Activated effector memory CD4-positive, alpha-beta T cell treated with anti-CD3 and anti-CD28 coated beads, Interleukin-2, amount 50 U/mL, for 16 hours (primary cell): Measurements from ENCODE around the gene LMX1A.
A peak's percentile ranks its signal among the peaks of the same experiment; 100 is the strongest.

ENCODE experiments used
- DNase-seq: peaks from one replicate; pipeline ENCODE4 v3.0.0-alpha.2; 2020

LMX1A gene

DNA sequence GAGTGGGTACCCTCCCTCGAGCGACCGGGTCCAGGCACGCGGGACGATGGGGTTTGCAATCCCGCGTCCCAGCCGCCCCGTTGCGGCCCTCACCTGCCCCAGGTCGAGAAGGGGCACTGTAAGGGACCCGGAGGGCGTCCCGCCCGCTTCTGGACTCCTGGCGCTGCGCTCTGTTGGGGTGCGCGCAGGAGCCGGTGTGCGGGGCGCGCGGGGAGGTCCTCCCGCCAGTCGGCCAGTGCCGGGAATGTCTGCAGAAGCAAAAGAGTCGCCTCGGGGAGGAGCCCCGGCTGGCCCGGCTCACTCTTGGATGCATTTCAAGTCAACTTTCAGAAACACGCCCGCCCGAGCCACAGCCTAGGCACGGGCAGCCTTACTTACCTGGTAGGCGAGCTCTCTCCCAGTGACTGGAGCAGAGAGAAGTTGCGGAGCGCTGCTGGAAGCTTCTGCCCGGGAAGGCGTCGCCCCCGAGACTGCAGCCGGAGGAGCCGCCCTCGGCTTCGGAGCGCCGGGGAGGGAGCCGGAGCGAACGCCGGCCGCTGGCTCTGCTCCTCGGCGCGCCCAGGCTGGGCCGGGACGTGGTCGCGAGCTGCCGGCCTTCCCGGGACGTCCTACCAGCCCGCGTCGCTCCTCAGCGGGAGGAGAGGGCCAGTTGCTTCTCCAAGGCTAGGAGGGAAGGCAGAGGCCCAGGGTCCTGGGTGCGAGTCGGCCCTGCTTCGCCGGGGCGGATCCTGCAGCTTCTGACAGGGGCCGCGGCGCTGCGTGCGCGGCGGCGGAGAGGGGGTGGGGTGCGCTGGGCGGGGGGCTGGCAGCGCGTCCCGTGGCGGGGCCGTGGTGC lies at the start of gene LMX1A:
Gene LMX1A, minus strand, starts transcription at position 739 of the 835 bp plus-strand sequence. CDS start 1,156 bp downstream, outside the sequence.
- no peak for DNase-seq

- no peak for DNase-seq
Observed at GRCh38 chr1:165403835-165404482, 47.4 kb upstream of the LMX1A start.

- DNase-seq = no peak
Observed at GRCh38 chr1:165402517-165403111, 46.1 kb upstream of the LMX1A start.

DNA sequence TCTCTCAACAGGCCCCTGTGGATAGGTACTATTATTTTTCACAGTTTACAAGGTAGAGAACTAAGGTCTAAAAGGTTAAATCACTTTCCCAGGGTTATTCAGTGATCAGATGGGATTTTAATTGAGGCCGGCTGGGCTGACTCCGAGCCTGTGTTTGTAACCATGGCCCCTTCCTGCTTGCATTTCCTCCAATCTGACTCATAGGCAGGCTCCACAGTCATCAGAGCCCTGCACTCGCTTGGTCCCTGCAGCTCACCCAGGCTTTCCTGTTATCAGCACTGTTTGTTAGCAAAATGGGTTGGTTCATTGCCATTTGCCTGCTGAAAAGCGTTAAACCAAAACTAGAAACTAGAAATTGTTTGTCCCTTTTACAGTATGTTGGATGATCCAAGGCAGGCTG lies 41.4 kb upstream of the LMX1A start:
- no peak for DNase-seq

DNA sequence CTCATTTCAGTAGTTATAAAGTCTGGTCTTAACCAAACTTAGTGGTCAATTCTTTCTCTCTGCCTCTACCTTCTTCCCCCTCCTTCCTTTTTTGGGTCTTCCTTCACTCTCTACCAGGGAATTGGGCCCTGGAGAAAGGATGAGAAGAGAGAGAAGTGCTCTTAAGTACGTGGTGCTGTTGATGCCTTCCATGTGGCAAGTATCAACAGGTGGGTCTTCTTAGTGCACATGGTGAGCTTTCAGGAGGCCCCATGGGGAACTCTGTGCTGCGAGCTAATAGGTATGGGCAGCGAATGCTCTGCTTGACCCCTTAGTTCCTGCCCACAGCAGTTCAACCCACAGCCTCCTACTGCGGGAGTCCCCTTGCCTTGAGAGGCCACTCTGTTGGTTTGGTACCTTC lies 39.4 kb upstream of the LMX1A start:
- no peak for DNase-seq

DNA sequence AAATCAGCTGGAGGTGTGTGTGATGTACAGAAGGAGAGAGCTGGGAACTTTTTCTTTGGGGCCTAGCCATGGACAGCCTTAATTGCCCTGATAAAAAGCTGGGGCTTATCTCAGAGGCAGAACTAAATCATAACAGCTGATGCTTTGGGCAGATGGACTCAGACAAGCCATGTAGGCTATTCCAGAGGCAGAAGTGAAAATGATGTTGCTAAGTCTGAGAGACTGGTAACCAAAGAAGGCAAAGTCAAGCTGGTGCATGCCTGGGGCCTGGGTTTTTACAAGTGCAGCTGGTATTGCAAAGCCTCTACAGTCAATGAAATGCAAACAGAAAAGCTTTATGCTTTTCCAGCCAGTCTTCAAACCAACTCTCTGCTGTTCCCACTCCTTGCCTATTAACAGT lies 39.0 kb upstream of the LMX1A start:
- DNase-seq = no peak

- peak; percentile 95 for DNase-seq
Observed at GRCh38 chr1:165392634-165393571, 36.4 kb upstream of the LMX1A start.

GRCh38 chr1:165389609-165390008 lies 33.1 kb upstream of the LMX1A start:
- no peak for DNase-seq

DNA sequence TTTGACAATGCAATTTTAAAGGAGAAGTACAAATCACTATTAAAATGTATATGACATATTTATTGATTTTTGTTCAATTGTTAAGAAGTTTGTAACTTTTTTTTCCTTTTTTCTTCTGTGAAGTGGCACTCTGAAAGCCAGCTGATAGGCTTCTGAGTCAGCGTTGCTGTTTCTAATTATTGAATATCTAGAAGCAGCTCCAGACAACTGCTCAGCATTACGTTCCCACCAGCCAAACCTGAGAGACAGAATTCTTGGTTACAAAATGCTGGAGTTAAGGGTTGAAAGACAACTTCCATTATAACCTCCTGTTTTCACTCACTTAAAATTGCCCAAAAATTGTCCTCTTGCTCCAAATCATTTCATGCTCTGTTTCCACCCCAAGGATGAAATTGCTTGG lies 31.4 kb upstream of the LMX1A start:
- DNase-seq = no peak

GRCh38 chr1:165387505-165387904 lies 31.0 kb upstream of the LMX1A start:
- no peak for DNase-seq

DNA sequence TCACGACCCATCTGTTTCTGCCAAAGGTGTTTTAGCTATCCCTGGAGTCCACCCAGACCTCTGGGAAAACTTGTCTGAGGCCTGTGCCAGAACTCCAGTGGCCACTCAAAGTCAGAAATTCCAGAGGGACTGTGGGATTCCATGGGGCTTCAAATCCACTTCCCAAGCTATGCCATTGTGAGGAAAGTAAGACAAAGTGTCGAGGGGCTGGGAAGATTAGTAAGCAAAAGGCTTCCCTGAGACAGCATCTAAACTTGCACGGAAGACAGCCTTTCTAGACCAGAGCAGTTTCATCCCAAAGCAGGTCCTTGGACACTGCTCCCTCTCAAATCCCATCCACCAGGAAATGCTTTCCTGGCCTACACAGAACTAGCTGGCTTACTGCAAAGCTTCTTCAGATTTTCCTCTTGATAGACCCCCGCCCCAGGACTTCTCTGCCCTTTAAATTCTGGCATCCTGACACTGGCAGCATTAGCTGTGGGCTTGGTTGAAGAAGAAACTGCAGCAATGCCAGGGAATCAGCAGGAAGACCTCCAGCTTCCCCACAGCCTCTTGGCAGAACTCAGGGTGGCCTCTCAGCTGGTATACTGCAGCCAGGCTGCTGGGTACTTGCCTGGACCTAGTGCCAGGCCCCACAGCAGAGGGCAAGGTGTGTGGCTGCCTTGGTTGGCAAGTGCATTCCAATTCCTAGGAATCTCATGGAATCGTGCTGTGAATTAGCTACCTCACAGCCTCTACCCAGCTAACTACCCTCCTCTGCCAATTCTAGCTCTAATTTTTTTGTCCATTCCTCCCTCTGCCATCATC lies 27.3 kb upstream of the LMX1A start:
- DNase-seq = no peak

GRCh38 chr1:165383067-165383466 lies 26.6 kb upstream of the LMX1A start:
- DNase-seq = no peak

GRCh38 chr1:165381745-165382505 lies 25.4 kb upstream of the LMX1A start:
- no peak for DNase-seq

DNA sequence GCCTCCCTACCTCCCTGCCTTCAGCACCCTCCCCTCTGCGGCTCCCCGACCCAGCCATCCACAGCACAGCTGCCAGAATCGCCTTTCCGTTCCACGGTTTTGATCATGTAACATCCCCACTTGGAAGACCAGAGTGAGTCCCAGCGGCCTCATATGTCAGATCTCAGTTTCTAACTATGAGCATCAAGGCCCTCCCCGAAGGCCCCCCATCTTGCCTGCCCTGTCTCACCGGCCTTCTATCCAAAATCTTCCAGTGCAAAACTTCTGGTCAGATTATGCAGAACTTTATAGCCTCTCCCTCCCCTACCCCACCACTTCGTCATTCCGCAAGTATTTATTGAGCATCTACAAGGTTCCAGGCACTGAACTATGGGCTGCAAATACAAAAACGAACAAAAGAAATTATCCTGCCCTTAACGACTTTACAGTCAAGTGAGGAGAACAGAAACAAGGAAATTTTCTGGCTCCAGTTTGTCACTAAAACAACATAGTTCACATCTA lies 20.3 kb upstream of the LMX1A start:
- DNase-seq = no peak

DNA sequence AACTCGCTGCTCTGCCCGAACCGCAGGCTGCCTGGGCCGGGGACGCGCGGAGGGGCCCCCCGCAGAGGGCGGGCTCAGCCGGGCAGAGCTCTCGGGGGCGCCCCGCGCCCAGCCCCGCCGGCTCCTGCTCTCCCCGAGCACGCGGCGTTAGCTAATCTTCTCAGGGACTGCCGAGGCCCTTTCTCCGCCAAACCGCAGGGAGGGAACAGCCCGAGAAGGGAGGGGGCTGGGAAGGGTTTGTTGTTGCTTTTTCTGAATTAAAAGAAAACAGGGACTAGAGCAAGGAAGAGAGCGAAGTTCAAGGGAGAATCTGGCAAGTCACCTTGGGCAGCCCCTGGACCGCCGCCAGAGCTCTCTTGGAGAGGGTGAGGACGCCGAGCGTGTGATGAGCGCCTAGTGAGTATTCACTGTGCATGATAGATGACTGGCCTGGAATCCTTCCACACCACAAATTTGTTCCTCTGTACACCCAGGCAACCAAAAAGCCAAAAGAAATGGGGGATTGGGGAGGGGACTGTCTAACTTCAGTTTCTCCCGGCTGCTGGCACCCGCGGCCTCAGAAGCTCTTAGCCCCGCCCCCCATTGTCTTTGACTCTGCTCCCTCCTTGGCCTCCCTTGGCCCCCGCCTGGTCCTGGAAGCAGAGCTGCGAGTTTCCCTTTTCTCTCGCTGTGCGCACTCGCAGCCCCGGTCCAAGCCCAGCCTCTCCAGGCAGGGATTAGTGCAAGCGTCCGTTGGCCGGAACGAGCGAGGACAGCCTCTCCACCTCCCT lies 19.7 kb upstream of the LMX1A start:
- DNase-seq = peak; percentile 69

GRCh38 chr1:165375623-165376022 lies 19.1 kb upstream of the LMX1A start:
- no peak for DNase-seq

- no peak for DNase-seq
Observed at GRCh38 chr1:165371588-165372225, 15.2 kb upstream of the LMX1A start.

- DNase-seq = peak; percentile 84
Observed at GRCh38 chr1:165369255-165369848, 12.8 kb upstream of the LMX1A start.

- DNase-seq = peak; percentile 92
Observed at GRCh38 chr1:165367375-165367993, 11.0 kb upstream of the LMX1A start.
